Activated B cell treated with CpG ODN at 0.5 μM for 24 hours (primary cell): ENCODE data around the gene KCTD19. TPM values are rescaled to one million over a fixed set of nuclear protein-coding genes. Genes with fewer than 3 reads are reported as not detected.
A peak's percentile ranks its signal among the peaks of the same experiment; 100 is the strongest.

Source experiments
- ATAC-seq: fragments of 200-7000 bp; cut with Tn5 transposase; one replicate; pipeline ENCODE4 v1.10.0; 2021; ENCODE audit warnings: low read depth, mild to moderate bottlenecking, moderate library complexity
- CTCF ChIA-PET: fragments of 350-600 bp; sonication (Branson Sonifier 250); formaldehyde crosslinking; loops from one replicate; lab custom pipeline; 2021; ENCODE audit warnings: antibody characterized with exemption; lab: Charles Lee
- POLR2A ChIA-PET: fragments of 350-600 bp; sonication (Branson Sonifier 250); formaldehyde crosslinking; loops from one replicate; lab custom pipeline; 2021; ENCODE audit warnings: antibody characterized with exemption; lab: Charles Lee
- DNase-seq: peaks from one replicate; pipeline ENCODE4 v3.0.0; 2022
- H3K27ac Mint-ChIP-seq: one replicate; pipeline ENCODE4 v1.8.0; 2020; ENCODE audit warnings: mixed read lengths
- H3K27me3 Mint-ChIP-seq: one replicate; pipeline ENCODE4 v1.8.0; 2021; ENCODE audit warnings: mixed read lengths
- H3K36me3 Mint-ChIP-seq: one replicate; pipeline ENCODE4 v1.8.0; 2021; ENCODE audit warnings: low read depth, mixed read lengths
- H3K4me1 Mint-ChIP-seq: one replicate; pipeline ENCODE4 v1.8.0; 2021; ENCODE audit warnings: mixed read lengths
- H3K4me3 Mint-ChIP-seq: one replicate; pipeline ENCODE4 v1.8.0; 2020; ENCODE audit warnings: mild to moderate bottlenecking, mixed read lengths
- H3K9me3 Mint-ChIP-seq: one replicate; pipeline ENCODE4 v1.8.0; 2020; ENCODE audit warnings: mixed read lengths
- CTCF ChIP-seq: fragments of 200-600 bp; IDR thresholded peaks from one replicate; pipeline ENCODE4 v1.8.0; 2022; ENCODE audit warnings: antibody characterized with exemption, mild to moderate bottlenecking
- intact Hi-C: fragments of 100-400 bp; cut with micrococcal nuclease; formaldehyde crosslinking; loops from one replicate; pipeline ENCODE4 v1.15.1; 2024
- total RNA-seq: library from RNA; stranded (reverse); gene quantifications from 2 replicates; pipeline ENCODE4 v1.2.3, GENCODE V29; 2022

The KCTD19 gene
- total RNA-seq, 1 donor from 2014 or later: not detected

GRCh38 chr16:67349172-67349571 lies 22.6 kb upstream of the KCTD19 start:
- peak; percentile 52 for TF ChIP-seq CTCF
- intact Hi-C loops: loop anchor here (1.0 to 5.0 kb wide), 3 partner anchors 50 to 116 kb away; partner anchors contain the start of gene ZDHHC1
- peak; percentile 45 for ATAC-seq
- Mint-ChIP-seq H3K9me3 (no peaks in the 10 kb centered on the region), H3K4me1 (no peaks in the 10 kb centered on the region), H3K4me3 (no peak overlapping the region), H3K27ac (no peak overlapping the region), H3K36me3 (no peaks in the 10 kb centered on the region), H3K27me3 (peaks cover 9% of the 10 kb centered on the region)
- no peak for DNase-seq
- ChIA-PET POLR2A (no interaction called here), CTCF (no interaction called here)

GRCh38 chr16:67346341-67346740 lies 19.8 kb upstream of the KCTD19 start:
- Mint-ChIP-seq H3K4me3 (no peak overlapping the region), H3K27ac (no peak overlapping the region), H3K4me1 (no peaks in the 10 kb centered on the region), H3K27me3 (peaks cover 9% of the 10 kb centered on the region), H3K9me3 (no peaks in the 10 kb centered on the region), H3K36me3 (no peaks in the 10 kb centered on the region)
- intact Hi-C loops: loop anchor here (5.0 kb wide), 1 partner anchor 71 kb away; the partner anchor contains the start of gene ZDHHC1
- ChIA-PET CTCF (interaction anchor here (1.0 to 2.1 kb wide), 2 partner anchors 54 to 120 kb away, joined by 4 to 7 read pairs; no protein-coding TSS in a partner anchor), POLR2A (no interaction called here)
- TF ChIP-seq CTCF: no peak
- no peak for ATAC-seq
- DNase-seq: no peak

- no peak for TF ChIP-seq CTCF
- no peak overlapping the region for H3K27ac Mint-ChIP-seq
- ChIA-PET POLR2A (no interaction called here), CTCF (interaction anchor here (0.7 kb wide), 1 partner anchor 10 kb away, joined by 4 read pairs; no protein-coding TSS in a partner anchor)
- peaks cover 9% of the 10 kb centered on the region for H3K27me3 Mint-ChIP-seq
- DNase-seq (no peak), ATAC-seq (no peak)
- H3K4me3 Mint-ChIP-seq: no peak overlapping the region
- no peaks in the 10 kb centered on the region for H3K36me3 Mint-ChIP-seq
- no peaks in the 10 kb centered on the region for H3K4me1 Mint-ChIP-seq
- intact Hi-C loops: loop anchor here (5.0 kb wide), 1 partner anchor 72 kb away; the partner anchor contains the start of gene ZDHHC1
- no peaks in the 10 kb centered on the region for H3K9me3 Mint-ChIP-seq
Measured at GRCh38 chr16:67345401-67345800, 18.9 kb upstream of the KCTD19 start.

GRCh38 chr16:67342616-67343015 lies 16.1 kb upstream of the KCTD19 start:
- no peak for DNase-seq
- Mint-ChIP-seq H3K4me1 (no peaks in the 10 kb centered on the region), H3K36me3 (no peaks in the 10 kb centered on the region), H3K4me3 (no peak overlapping the region), H3K9me3 (no peaks in the 10 kb centered on the region), H3K27me3 (peaks cover 8% of the 10 kb centered on the region), H3K27ac (no peak overlapping the region)
- intact Hi-C loops: no loop called here
- POLR2A ChIA-PET: no interaction called here
- CTCF ChIA-PET: no interaction called here
- no peak for ATAC-seq
- no peak for TF ChIP-seq CTCF

GRCh38 chr16:67341250-67341649 lies 14.7 kb upstream of the KCTD19 start:
- no peaks in the 10 kb centered on the region for H3K36me3 Mint-ChIP-seq
- no peaks in the 10 kb centered on the region for H3K4me1 Mint-ChIP-seq
- ChIA-PET CTCF (no interaction called here), POLR2A (no interaction called here)
- DNase-seq (no peak), ATAC-seq (no peak)
- H3K4me3 Mint-ChIP-seq: no peak overlapping the region
- H3K27ac Mint-ChIP-seq: no peak overlapping the region
- intact Hi-C loops: no loop called here
- H3K9me3 Mint-ChIP-seq: no peaks in the 10 kb centered on the region
- no peak for TF ChIP-seq CTCF
- H3K27me3 Mint-ChIP-seq: peaks cover 5% of the 10 kb centered on the region
